ENCODE data around the gene UNG. TPM values are rescaled to one million over a fixed set of nuclear protein-coding genes. Genes with fewer than 3 reads are reported as not detected.

UNG gene
- polyA plus RNA-seq, 2 of the 4 experiments (the other 2 are of a cell fraction): 55.6 to 77.6 TPM

- ATAC-seq (peak; percentile 68 to 70), FAIRE-seq (peak; percentile 28), DNase-seq (ENCODE audit: low read depth in 1 of 2, low spot score in 1 of 2) (peak; percentile 93 to 95)
- POLR2A ChIA-PET: interaction anchor here (0.5 kb wide), 1 partner anchor 19 kb away, joined by 4 read pairs; no protein-coding TSS in a partner anchor
- Histone ChIP-seq H3K4me1 (peaks cover 16% of the 10 kb centered on the region; the same call in 1 of the 3 replicates), H3K4me2 (peak within 1 kb of the TSS; percentile 95), H3K4me3 (peak within 1 kb of the TSS; percentile 56), H3K27ac (peak within 1 kb of the TSS; percentile 77 to 90), H3K9me3 (no peaks in the 10 kb centered on the region)
- 10% methylated on average over 32 of the region's 45 CpGs for WGBS (ENCODE audit: missing lambda C conversion rate)
- CTCF ChIA-PET: interaction anchor here (0.7 to 3.1 kb wide), 45 partner anchors 9 to 1175 kb away, joined by 3 to 13 read pairs (median 4); partner anchors contain the start of genes ISCU and USP30
- TF ChIP-seq POLR2A (IDR thresholded peaks at IDR 0.05; ENCODE audit: low read length) (peak; percentile 94), RNF2 (IDR thresholded peaks at IDR 0.05; ENCODE audit: borderline replicate concordance, low read depth) (no peak), RFX5 (IDR thresholded peaks at IDR 0.05) (no peak), CHD4 (IDR thresholded peaks at IDR 0.05; ENCODE audit: borderline replicate concordance) (no peak), FOSB (CRISPR knock-in tag; IDR thresholded peaks at IDR 0.05) (peak; percentile 43; the same call in 1 of the 2 replicates), ZSCAN20 (CRISPR knock-in tag; IDR thresholded peaks at IDR 0.05) (no peak), HDAC2 (IDR thresholded peaks at IDR 0.05) (no peak), MAFK (IDR thresholded peaks at IDR 0.05; ENCODE audit: partially characterized antibody) (no peak), MYC (IDR thresholded peaks at IDR 0.05; ENCODE audit: borderline replicate concordance, low read length) (peak; percentile 97), NPAS2 (CRISPR knock-in tag; IDR thresholded peaks at IDR 0.05; ENCODE audit: borderline replicate concordance) (no peak), PHF8 (IDR thresholded peaks at IDR 0.05; ENCODE audit: borderline replicate concordance, low read depth) (peak; percentile 64), TFCP2L1 (CRISPR knock-in tag; IDR thresholded peaks at IDR 0.05) (peak; percentile 90), JUN (IDR thresholded peaks at IDR 0.05) (peak in 1 of 2 experiments; percentile 91; a peak in 4 of 5 replicates), CBX2 (IDR thresholded peaks at IDR 0.05; ENCODE audit: borderline replicate concordance, low read depth) (no peak), KDM5A (IDR thresholded peaks at IDR 0.05) (no peak), HOXB5 (CRISPR knock-in tag; IDR thresholded peaks at IDR 0.05) (peak; percentile 80), HEYL (CRISPR knock-in tag; IDR thresholded peaks at IDR 0.05) (no peak), MAX (IDR thresholded peaks at IDR 0.05) (peak; percentile 100), HOXA7 (CRISPR knock-in tag; IDR thresholded peaks at IDR 0.05) (peak; percentile 46), SREBF2 (IDR thresholded peaks at IDR 0.05) (no peak), ZFP36 (IDR thresholded peaks at IDR 0.05; ENCODE audit: borderline replicate concordance, partially characterized antibody) (peak; percentile 89), ZC3H11A (IDR thresholded peaks at IDR 0.05) (no peak), FOXS1 (CRISPR knock-in tag; IDR thresholded peaks at IDR 0.05) (no peak; the same call in 1 of the 2 replicates), NR3C1 (IDR thresholded peaks at IDR 0.05) (no peak), EP300 (IDR thresholded peaks at IDR 0.05) (no peak), ESRRA (IDR thresholded peaks at IDR 0.05; ENCODE audit: borderline replicate concordance, low read length) (peak; percentile 41; the same call in 1 of the 2 replicates), FOSL2 (IDR thresholded peaks at IDR 0.05) (no peak), FOSL2 (CRISPR knock-in tag; IDR thresholded peaks at IDR 0.05) (0 out of 2 replicates have a peak, but pooled peaks have one; percentile 38), REST (IDR thresholded peaks at IDR 0.05) (peak; percentile 92), CEBPB (IDR thresholded peaks at IDR 0.05) (no peak; a peak in 1 of 4 replicates)
- TF ChIP-seq, protein P1, sequence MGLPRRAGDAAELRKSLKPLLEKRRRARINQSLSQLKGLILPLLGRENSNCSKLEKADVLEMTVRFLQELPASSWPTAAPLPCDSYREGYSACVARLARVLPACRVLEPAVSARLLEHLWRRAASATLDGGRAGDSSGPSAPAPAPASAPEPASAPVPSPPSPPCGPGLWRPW (IDR thresholded peaks at IDR 0.05): no peak
- TF ChIP-seq, protein P2, sequence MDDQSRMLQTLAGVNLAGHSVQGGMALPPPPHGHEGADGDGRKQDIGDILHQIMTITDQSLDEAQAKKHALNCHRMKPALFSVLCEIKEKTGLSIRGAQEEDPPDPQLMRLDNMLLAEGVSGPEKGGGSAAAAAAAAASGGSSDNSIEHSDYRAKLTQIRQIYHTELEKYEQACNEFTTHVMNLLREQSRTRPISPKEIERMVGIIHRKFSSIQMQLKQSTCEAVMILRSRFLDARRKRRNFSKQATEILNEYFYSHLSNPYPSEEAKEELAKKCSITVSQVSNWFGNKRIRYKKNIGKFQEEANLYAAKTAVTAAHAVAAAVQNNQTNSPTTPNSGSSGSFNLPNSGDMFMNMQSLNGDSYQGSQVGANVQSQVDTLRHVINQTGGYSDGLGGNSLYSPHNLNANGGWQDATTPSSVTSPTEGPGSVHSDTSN (IDR thresholded peaks at IDR 0.05): peak; percentile 56
- TF ChIP-seq, protein P3, sequence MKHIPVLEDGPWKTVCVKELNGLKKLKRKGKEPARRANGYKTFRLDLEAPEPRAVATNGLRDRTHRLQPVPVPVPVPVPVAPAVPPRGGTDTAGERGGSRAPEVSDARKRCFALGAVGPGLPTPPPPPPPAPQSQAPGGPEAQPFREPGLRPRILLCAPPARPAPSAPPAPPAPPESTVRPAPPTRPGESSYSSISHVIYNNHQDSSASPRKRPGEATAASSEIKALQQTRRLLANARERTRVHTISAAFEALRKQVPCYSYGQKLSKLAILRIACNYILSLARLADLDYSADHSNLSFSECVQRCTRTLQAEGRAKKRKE (CRISPR knock-in tag; IDR thresholded peaks at IDR 0.05; ENCODE audit: low read depth): peak; percentile 69
- TF ChIP-seq, protein P4, sequence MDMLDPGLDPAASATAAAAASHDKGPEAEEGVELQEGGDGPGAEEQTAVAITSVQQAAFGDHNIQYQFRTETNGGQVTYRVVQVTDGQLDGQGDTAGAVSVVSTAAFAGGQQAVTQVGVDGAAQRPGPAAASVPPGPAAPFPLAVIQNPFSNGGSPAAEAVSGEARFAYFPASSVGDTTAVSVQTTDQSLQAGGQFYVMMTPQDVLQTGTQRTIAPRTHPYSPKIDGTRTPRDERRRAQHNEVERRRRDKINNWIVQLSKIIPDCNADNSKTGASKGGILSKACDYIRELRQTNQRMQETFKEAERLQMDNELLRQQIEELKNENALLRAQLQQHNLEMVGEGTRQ (IDR thresholded peaks at IDR 0.05): peak; percentile 67; the same call in 1 of the 2 replicates
Observed at GRCh38 chr12:109093022-109093918, 4.1 kb upstream of the UNG start, which contains the start of gene ALKBH2. TSS of gene ALKBH2 (minus strand) at chr12:109093472. CDS start at chr12:109092786, 686 bp downstream.

Data from A549 (cell line).